Measurements from ENCODE around the gene ZNF831.
A peak's percentile ranks its signal among the peaks of the same experiment; 100 is the strongest.

ZNF831 gene

GRCh38 chr20:59141818-59142581 is 21.6 kb upstream of the ZNF831 start:
- no peak for DNase-seq

GRCh38 chr20:59143326-59143725 is 20.3 kb upstream of the ZNF831 start:
- no peak for DNase-seq

GRCh38 chr20:59144179-59144830 is 19.3 kb upstream of the ZNF831 start:
- peak; percentile 71 for DNase-seq

- DNase-seq: peak; percentile 31
These were observed 18.8 kb upstream of the ZNF831 start for GRCh38 chr20:59144831-59145196.

GRCh38 chr20:59145247-59145923 is 18.2 kb upstream of the ZNF831 start:
- no peak for DNase-seq

GRCh38 chr20:59145924-59146779 is 17.5 kb upstream of the ZNF831 start:
- peak; percentile 82 for DNase-seq

GRCh38 chr20:59146780-59147565 is 16.6 kb upstream of the ZNF831 start:
- DNase-seq: peak; percentile 34

GRCh38 chr20:59147586-59147985 is 16.0 kb upstream of the ZNF831 start:
- peak; percentile 20 for DNase-seq

GRCh38 chr20:59148701-59149493 is 14.7 kb upstream of the ZNF831 start:
- peak; percentile 40 for DNase-seq

GRCh38 chr20:59149678-59150504 is 13.7 kb upstream of the ZNF831 start:
- DNase-seq: peak; percentile 73

GRCh38 chr20:59150821-59151251 is 12.8 kb upstream of the ZNF831 start:
- DNase-seq: peak; percentile 28

- DNase-seq: no peak
These were observed 12.2 kb upstream of the ZNF831 start for GRCh38 chr20:59151391-59151790.

GRCh38 chr20:59151820-59152219 is 11.8 kb upstream of the ZNF831 start:
- peak; percentile 64 for DNase-seq

GRCh38 chr20:59152559-59153354 is 10.9 kb upstream of the ZNF831 start:
- DNase-seq: no peak

- no peak for DNase-seq
These were observed 10.3 kb upstream of the ZNF831 start for GRCh38 chr20:59153355-59153681.

- no peak for DNase-seq
These were observed 9.8 kb upstream of the ZNF831 start for GRCh38 chr20:59153832-59154231.

- no peak for DNase-seq
These were observed 9.2 kb upstream of the ZNF831 start for GRCh38 chr20:59154317-59155013.

- DNase-seq: no peak
These were observed 6.6 kb upstream of the ZNF831 start for GRCh38 chr20:59157064-59157463.

- DNase-seq: no peak
These were observed 6.1 kb upstream of the ZNF831 start for GRCh38 chr20:59157531-59157930.
